ENCODE results near the gene SPNS3.

SPNS3 gene

GRCh38 chr17:4505187-4505586 is 71.4 kb downstream of the SPNS3 start:
- Histone ChIP-seq H3K9ac (ENCODE audit: low read depth, low read length) (no peak overlapping the region), H3K27ac (ENCODE audit: low read depth, low read length) (no peak overlapping the region), H3K36me3 (ENCODE audit: control insufficient read depth, insufficient read depth, low read length) (no peaks in the 10 kb centered on the region), H3K4me1 (ENCODE audit: control insufficient read depth, insufficient read depth, low read length) (no peaks in the 10 kb centered on the region), H3K9me3 (ENCODE audit: control insufficient read depth, insufficient read depth, low read length) (no peaks in the 10 kb centered on the region), H3K27me3 (ENCODE audit: control insufficient read depth, insufficient read depth, low read length) (peaks cover 18% of the 10 kb centered on the region), H3K4me3 (ENCODE audit: low read depth, low read length) (no peak overlapping the region)

DNA sequence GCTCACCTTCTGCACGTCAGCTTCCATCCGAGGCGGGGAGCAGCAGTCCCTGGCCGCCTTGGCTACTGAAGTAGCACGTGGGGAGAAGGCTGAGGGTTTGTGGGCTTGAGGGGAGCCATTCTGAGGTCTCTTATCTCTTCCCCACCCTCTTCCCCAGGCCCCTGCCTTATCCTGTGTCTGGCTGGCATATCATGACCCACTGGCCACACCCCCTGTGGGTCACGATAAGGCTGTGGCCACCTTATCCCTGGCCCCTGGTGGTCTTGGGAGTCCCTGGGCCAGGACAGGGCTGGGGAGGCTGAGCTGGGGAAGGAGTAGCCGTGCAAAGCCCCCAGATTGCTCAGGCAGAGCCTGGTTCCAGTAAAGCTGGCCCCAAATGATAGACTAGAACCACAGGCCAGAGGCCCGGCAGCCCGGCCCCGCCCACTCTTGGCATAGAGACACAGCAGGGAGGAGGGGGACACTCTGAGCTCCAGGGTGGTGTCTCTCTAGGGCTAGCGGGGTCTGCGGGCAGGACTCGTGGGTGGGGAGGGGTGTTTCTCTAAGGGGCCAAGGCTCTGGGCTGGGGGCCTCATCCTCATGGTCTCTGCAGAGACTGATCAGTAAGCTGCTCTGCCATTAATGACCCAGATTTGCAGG is 72.6 kb downstream of the SPNS3 start:
- no peaks in the 10 kb centered on the region for H3K36me3 ChIP-seq (ENCODE audit: control insufficient read depth, insufficient read depth, low read length)
- H3K27me3 ChIP-seq (ENCODE audit: control insufficient read depth, insufficient read depth, low read length): peaks cover 7% of the 10 kb centered on the region
- no peaks in the 10 kb centered on the region for H3K9me3 ChIP-seq (ENCODE audit: control insufficient read depth, insufficient read depth, low read length)
- no peak overlapping the region for H3K9ac ChIP-seq (ENCODE audit: low read depth, low read length)
- no peak overlapping the region for H3K27ac ChIP-seq (ENCODE audit: low read depth, low read length)
- H3K4me1 ChIP-seq (ENCODE audit: control insufficient read depth, insufficient read depth, low read length): no peaks in the 10 kb centered on the region
- no peak overlapping the region for H3K4me3 ChIP-seq (ENCODE audit: low read depth, low read length)

GRCh38 chr17:4506892-4507291 is 73.2 kb downstream of the SPNS3 start:
- Histone ChIP-seq H3K4me3 (ENCODE audit: low read depth, low read length) (no peak overlapping the region), H3K9ac (ENCODE audit: low read depth, low read length) (no peak overlapping the region), H3K9me3 (ENCODE audit: control insufficient read depth, insufficient read depth, low read length) (no peaks in the 10 kb centered on the region), H3K27me3 (ENCODE audit: control insufficient read depth, insufficient read depth, low read length) (peaks cover under 1% of the 10 kb centered on the region; the same call in 1 of the 2 replicates), H3K4me1 (ENCODE audit: control insufficient read depth, insufficient read depth, low read length) (no peaks in the 10 kb centered on the region), H3K27ac (ENCODE audit: low read depth, low read length) (no peak overlapping the region), H3K36me3 (ENCODE audit: control insufficient read depth, insufficient read depth, low read length) (no peaks in the 10 kb centered on the region)

- H3K4me1 ChIP-seq (ENCODE audit: control insufficient read depth, insufficient read depth, low read length): no peaks in the 10 kb centered on the region
- H3K9ac ChIP-seq (ENCODE audit: low read depth, low read length): no peak overlapping the region
- H3K9me3 ChIP-seq (ENCODE audit: control insufficient read depth, insufficient read depth, low read length): no peaks in the 10 kb centered on the region
- H3K27me3 ChIP-seq (ENCODE audit: control insufficient read depth, insufficient read depth, low read length): no peaks in the 10 kb centered on the region
- H3K36me3 ChIP-seq (ENCODE audit: control insufficient read depth, insufficient read depth, low read length): no peaks in the 10 kb centered on the region
- no peak overlapping the region for H3K4me3 ChIP-seq (ENCODE audit: low read depth, low read length)
- no peak overlapping the region for H3K27ac ChIP-seq (ENCODE audit: low read depth, low read length)
Observed at GRCh38 chr17:4507361-4508111, 73.8 kb downstream of the SPNS3 start.

DNA sequence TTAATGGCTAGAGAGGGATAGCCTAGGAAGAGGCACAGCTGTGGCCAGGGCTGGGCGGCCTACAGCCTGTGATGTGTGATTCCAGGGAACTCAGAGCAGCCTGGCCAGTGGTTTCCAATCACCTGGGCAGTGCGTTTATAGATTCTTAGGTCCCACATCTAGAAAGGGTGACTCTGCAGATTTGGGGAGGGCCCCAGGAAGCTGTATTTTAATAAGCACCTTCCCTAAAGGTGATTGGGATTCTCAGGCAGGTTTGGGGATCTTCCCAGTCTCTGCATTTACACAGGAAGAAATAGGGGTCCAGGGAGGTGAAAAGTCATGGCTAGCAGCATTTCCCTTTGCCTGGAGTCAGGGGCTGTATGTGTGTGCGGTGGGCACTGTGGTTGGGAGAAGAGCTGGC is 74.5 kb downstream of the SPNS3 start:
- no peak overlapping the region for H3K4me3 ChIP-seq (ENCODE audit: low read depth, low read length)
- H3K27me3 ChIP-seq (ENCODE audit: control insufficient read depth, insufficient read depth, low read length): no peaks in the 10 kb centered on the region
- H3K27ac ChIP-seq (ENCODE audit: low read depth, low read length): no peak overlapping the region
- H3K9ac ChIP-seq (ENCODE audit: low read depth, low read length): no peak overlapping the region
- no peaks in the 10 kb centered on the region for H3K4me1 ChIP-seq (ENCODE audit: control insufficient read depth, insufficient read depth, low read length)
- no peaks in the 10 kb centered on the region for H3K9me3 ChIP-seq (ENCODE audit: control insufficient read depth, insufficient read depth, low read length)
- H3K36me3 ChIP-seq (ENCODE audit: control insufficient read depth, insufficient read depth, low read length): no peaks in the 10 kb centered on the region

DNA sequence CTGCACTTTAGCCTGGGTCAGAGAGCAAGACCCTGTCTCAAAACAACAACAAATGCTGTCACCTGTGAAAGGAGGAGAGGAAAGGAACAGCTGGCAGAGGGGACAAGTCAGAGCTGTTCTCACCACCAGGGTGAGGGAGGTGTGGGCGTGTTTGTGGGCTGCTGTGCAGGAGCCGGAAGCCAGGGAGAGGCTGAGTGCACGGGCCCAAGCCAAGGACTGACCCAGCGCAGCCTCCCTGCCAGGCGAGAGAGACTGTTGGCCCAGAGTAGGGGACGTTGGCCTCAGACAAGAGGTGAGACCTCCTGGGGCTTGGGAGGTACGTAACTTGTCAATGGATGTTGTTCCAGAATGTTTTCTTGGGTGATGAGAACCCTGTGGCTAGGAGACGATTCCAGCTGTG is 75.7 kb downstream of the SPNS3 start:
- H3K27ac ChIP-seq (ENCODE audit: low read depth, low read length): no peak overlapping the region

DNA sequence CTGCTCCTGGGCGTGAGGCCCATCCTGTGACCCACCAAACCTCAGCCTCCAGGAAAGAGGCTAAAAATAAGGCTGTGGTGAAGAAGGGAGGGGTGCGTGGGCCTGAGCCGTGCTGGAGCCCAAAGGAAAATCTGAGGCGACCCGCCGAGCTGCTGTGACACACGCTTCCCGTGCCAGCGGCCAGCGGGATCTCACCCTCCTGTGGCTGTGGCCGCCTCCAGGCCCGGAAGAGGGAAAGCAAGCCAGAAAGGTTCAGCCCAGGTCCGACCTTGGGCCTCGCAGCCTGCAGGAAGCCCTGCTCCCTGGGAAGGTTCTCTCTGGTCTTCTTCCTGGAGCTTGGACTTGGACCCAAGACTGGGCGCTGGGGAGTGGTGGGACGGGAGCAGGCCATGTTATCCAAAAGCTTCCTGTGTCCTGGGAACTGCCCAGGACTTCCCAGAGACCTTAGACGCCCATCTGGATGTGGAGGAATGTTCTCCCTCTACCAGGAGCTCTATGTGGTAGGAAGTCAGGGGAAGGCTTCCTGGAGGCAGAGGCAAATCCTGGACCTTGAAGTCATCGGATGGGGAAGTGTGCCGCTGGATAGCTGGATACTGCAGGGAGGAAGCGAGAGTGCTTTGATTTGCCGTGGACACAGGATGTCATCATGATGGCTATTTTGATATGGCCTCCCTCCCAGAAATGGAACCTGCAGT is 76.3 kb downstream of the SPNS3 start:
- no peaks in the 10 kb centered on the region for H3K27me3 ChIP-seq (ENCODE audit: control insufficient read depth, insufficient read depth, low read length)

More for the DNA sequence above, 75.7 kb downstream of the SPNS3 start:
- no peaks in the 10 kb centered on the region for H3K9me3 ChIP-seq (ENCODE audit: control insufficient read depth, insufficient read depth, low read length)
- no peaks in the 10 kb centered on the region for H3K4me1 ChIP-seq (ENCODE audit: control insufficient read depth, insufficient read depth, low read length)
- H3K4me3 ChIP-seq (ENCODE audit: low read depth, low read length): no peak overlapping the region
- H3K36me3 ChIP-seq (ENCODE audit: control insufficient read depth, insufficient read depth, low read length): no peaks in the 10 kb centered on the region
- H3K27me3 ChIP-seq (ENCODE audit: control insufficient read depth, insufficient read depth, low read length): no peaks in the 10 kb centered on the region
- no peak overlapping the region for H3K9ac ChIP-seq (ENCODE audit: low read depth, low read length)

GRCh38 chr17:4510618-4510941 is 76.8 kb downstream of the SPNS3 start:
- Histone ChIP-seq H3K4me3 (ENCODE audit: low read depth, low read length) (no peak overlapping the region), H3K9me3 (ENCODE audit: control insufficient read depth, insufficient read depth, low read length) (no peaks in the 10 kb centered on the region), H3K4me1 (ENCODE audit: control insufficient read depth, insufficient read depth, low read length) (no peaks in the 10 kb centered on the region), H3K9ac (ENCODE audit: low read depth, low read length) (no peak overlapping the region), H3K27ac (ENCODE audit: low read depth, low read length) (no peak overlapping the region), H3K36me3 (ENCODE audit: control insufficient read depth, insufficient read depth, low read length) (no peaks in the 10 kb centered on the region), H3K27me3 (ENCODE audit: control insufficient read depth, insufficient read depth, low read length) (no peaks in the 10 kb centered on the region)

More for the DNA sequence above, 76.3 kb downstream of the SPNS3 start:
- no peak overlapping the region for H3K4me3 ChIP-seq (ENCODE audit: low read depth, low read length)
- H3K9me3 ChIP-seq (ENCODE audit: control insufficient read depth, insufficient read depth, low read length): no peaks in the 10 kb centered on the region
- H3K36me3 ChIP-seq (ENCODE audit: control insufficient read depth, insufficient read depth, low read length): no peaks in the 10 kb centered on the region
- no peak overlapping the region for H3K9ac ChIP-seq (ENCODE audit: low read depth, low read length)
- no peaks in the 10 kb centered on the region for H3K4me1 ChIP-seq (ENCODE audit: control insufficient read depth, insufficient read depth, low read length)
- H3K27ac ChIP-seq (ENCODE audit: low read depth, low read length): no peak overlapping the region

DNA sequence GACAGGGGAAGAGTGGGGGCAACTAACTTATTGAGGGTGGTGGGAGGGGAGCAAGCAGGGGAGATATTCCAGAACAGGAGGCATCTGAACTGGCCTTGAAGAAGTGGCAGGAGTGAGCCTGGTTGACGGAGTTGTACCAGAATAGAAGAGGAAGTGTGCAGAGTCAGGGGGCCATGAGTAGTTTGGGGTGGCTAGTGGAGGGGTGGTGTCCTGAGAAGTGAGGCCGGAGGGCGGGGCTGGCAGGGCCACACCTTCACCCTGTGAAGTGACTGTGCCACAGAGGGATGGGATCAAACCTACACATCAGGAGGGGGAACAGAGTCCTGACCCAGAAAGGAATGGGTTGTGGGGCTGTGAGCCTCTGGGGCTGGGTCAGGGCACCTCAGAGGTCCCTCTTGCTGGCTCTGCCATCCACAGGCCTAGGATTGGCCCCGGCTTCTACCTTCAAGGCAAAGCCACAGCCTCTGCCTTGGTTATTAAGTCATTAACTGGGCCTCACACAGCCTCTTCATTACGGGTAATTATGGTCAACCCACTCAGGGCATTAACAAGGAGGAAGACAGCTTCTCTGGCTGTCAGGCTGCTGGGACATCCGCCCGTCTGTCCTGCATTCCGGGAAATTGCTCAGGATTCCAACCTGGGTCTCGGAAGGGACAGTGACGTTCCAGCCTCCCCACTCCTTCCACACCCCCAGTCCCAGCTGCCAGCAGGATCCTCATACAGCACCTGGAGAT is 77.6 kb downstream of the SPNS3 start:
- H3K9ac ChIP-seq (ENCODE audit: low read depth, low read length): no peak overlapping the region
- no peak overlapping the region for H3K4me3 ChIP-seq (ENCODE audit: low read depth, low read length)

GRCh38 chr17:4512156-4513112 is 78.7 kb downstream of the SPNS3 start:
- H3K9me3 ChIP-seq (ENCODE audit: control insufficient read depth, insufficient read depth, low read length): no peaks in the 10 kb centered on the region
- no peaks in the 10 kb centered on the region for H3K27me3 ChIP-seq (ENCODE audit: control insufficient read depth, insufficient read depth, low read length)
- H3K4me3 ChIP-seq (ENCODE audit: low read depth, low read length): no peak overlapping the region
- H3K4me1 ChIP-seq (ENCODE audit: control insufficient read depth, insufficient read depth, low read length): no peaks in the 10 kb centered on the region
- H3K36me3 ChIP-seq (ENCODE audit: control insufficient read depth, insufficient read depth, low read length): no peaks in the 10 kb centered on the region
- H3K27ac ChIP-seq (ENCODE audit: low read depth, low read length): no peak overlapping the region
- H3K9ac ChIP-seq (ENCODE audit: low read depth, low read length): no peak overlapping the region

More for the DNA sequence above, 77.6 kb downstream of the SPNS3 start:
- Histone ChIP-seq H3K36me3 (ENCODE audit: control insufficient read depth, insufficient read depth, low read length) (no peaks in the 10 kb centered on the region), H3K9me3 (ENCODE audit: control insufficient read depth, insufficient read depth, low read length) (no peaks in the 10 kb centered on the region), H3K27me3 (ENCODE audit: control insufficient read depth, insufficient read depth, low read length) (no peaks in the 10 kb centered on the region), H3K4me1 (ENCODE audit: control insufficient read depth, insufficient read depth, low read length) (no peaks in the 10 kb centered on the region), H3K27ac (ENCODE audit: low read depth, low read length) (no peak overlapping the region)
